C4-2B (cell line): ENCODE results near the gene PARVA.

ENCODE experiments used
- ZFX ChIP-seq: fragments of 450-650 bp; IDR thresholded peaks from 2 replicates; pipeline ENCODE4 v1.6.1; 2017
- TF ChIP-seq, protein P1 (sequence below): fragments of 450-650 bp; conservative IDR thresholded peaks from 2 replicates; pipeline ENCODE4 v1.5.1; 2017; ENCODE audit warnings: mild to moderate bottlenecking

DNA sequence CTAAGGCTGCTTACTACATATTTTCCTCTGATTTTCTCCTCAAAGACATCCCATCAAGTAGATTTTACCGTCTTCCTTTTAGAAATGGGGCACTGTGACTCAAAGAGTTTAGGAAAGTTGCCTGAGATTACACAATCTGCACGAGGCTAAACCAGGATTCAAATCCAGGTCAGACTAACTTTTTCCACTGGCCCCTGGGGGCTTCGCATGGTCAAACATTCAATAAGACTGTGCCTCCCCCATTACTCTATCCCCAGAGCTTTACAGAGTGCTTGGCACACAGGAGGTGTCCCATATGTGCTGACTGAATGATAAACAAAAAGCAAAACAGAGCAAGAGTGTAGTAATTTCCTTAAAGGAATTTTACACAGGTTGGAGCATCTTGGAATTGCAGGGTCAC is 178.8 kb downstream of the PARVA start:
- TF ChIP-seq, protein P1, sequence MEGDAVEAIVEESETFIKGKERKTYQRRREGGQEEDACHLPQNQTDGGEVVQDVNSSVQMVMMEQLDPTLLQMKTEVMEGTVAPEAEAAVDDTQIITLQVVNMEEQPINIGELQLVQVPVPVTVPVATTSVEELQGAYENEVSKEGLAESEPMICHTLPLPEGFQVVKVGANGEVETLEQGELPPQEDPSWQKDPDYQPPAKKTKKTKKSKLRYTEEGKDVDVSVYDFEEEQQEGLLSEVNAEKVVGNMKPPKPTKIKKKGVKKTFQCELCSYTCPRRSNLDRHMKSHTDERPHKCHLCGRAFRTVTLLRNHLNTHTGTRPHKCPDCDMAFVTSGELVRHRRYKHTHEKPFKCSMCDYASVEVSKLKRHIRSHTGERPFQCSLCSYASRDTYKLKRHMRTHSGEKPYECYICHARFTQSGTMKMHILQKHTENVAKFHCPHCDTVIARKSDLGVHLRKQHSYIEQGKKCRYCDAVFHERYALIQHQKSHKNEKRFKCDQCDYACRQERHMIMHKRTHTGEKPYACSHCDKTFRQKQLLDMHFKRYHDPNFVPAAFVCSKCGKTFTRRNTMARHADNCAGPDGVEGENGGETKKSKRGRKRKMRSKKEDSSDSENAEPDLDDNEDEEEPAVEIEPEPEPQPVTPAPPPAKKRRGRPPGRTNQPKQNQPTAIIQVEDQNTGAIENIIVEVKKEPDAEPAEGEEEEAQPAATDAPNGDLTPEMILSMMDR, result no peak
- no peak for TF ChIP-seq ZFX
